Right lobe of liver (tissue), 6 donors: ENCODE measurements around the gene ACACA. TPM values are rescaled to one million over a fixed set of nuclear protein-coding genes. Genes with fewer than 3 reads are reported as not detected.

Experiments used
- ATAC-seq, 4 donors: fragments of 200-7000 bp; cut with Tn5 transposase; one replicate each; pipeline ENCODE4 v1.9.1; 2020; ENCODE audit warnings: mild to moderate bottlenecking in 4 of 4, moderate library complexity in 4 of 4
- DNase-seq, 3 donors: peaks; one replicate each; pipeline ENCODE4 v3.0.0-alpha.2; 2020
- H3K27ac ChIP-seq, 3 donors: fragments of 200-600 bp; one replicate each; pipeline ENCODE4 v1.8.0; 2022
- H3K27me3 ChIP-seq, 2 donors: fragments of 200-600 bp; one replicate each; pipeline ENCODE4 v1.8.0; 2022
- H3K36me3 ChIP-seq, 4 donors: fragments of 200-600 bp; sonication (generic) in 1 of 4; one replicate each; pipeline versions ENCODE4 v1.5.1 to v1.8.0; 2017 to 2022; ENCODE audit warnings: control low read depth in 1 of 4
- H3K4me1 ChIP-seq, 4 donors: fragments of 200-600 bp; sonication (generic) in 1 of 4; one replicate each; pipeline versions ENCODE4 v1.5.1 to v1.8.0; 2017 to 2022; ENCODE audit warnings: control low read depth in 1 of 4
- H3K4me3 ChIP-seq, 3 donors: fragments of 200-600 bp; one replicate each; pipeline ENCODE4 v1.8.0; 2022
- H3K9me3 ChIP-seq, 4 donors: fragments of 200-600 bp; sonication (generic) in 1 of 4; one replicate each; pipeline versions ENCODE4 v1.5.1 to v1.8.0; 2017 to 2022; ENCODE audit warnings: control low read depth in 1 of 4
- CTCF ChIP-seq, 4 donors: fragments of 200-600 bp in 3 of 4; fragments of 450-650 bp in 1 of 4; IDR thresholded peaks; one replicate each; pipeline versions ENCODE4 v1.5.1 to v1.8.0; 2016 to 2022; ENCODE audit warnings: antibody characterized with exemption in 4 of 4, mild to moderate bottlenecking in 2 of 4
- POLR2A ChIP-seq: fragments of 450-650 bp; IDR thresholded peaks from one replicate; pipeline ENCODE4 v1.6.1; 2017; ENCODE audit warnings: antibody characterized with exemption, mild to moderate bottlenecking
- WGBS: methylation state at CpG from one replicate; pipeline ENCODE4 v1.1.6; 2018; ENCODE audit warnings: low coverage, low lambda C conversion rate; ENCODE audit not compliant: insufficient coverage; ENCODE audit errors: missing lambda C conversion rate; 5-methylcytosine and 5-hydroxymethylcytosine counted together
- intact Hi-C, 2 donors: fragments of 100-400 bp; cut with DNase I; formaldehyde crosslinking; loops; one replicate each; pipeline versions ENCODE4 v1.11.2 to v1.14.1; 2022
- total RNA-seq, 6 experiments: library from RNA; depleted of rRNA in 2 of 6; stranded (reverse); fragments of >200 nt in 2 of 6; fragmentation: NEBNext Ultra II Directional in 3 of 6; extraction: Animal tissue kit (Norgen Biotek cat#: 25700) in 3 of 6; gene quantifications; one replicate each; pipeline versions ENCODE4 v1.1.0 to v1.2.4, GENCODE V29; 2016 to 2023
- donor health status: DM: no; HTN: yes; CAD: no.
- donor health status: DM: no; HTN: no; CAD: no.
- donor health status: DM: no; HTN: no; CAD: no.
- donor health status: DM: no; HTN: yes; CAD: no.
- donor health status: DM: no; HTN: yes; CAD: no.

ACACA gene
- total RNA-seq, 6 experiments from 2014 or later = 14.6 to 56.4 (median 27.1) TPM

GRCh38 chr17:37230633-37231032, 176.0 kb downstream of the ACACA start:
- ATAC-seq (peak in 2 of 4 donors; percentile 11 to 72), DNase-seq (no peak)
- peaks cover 0 to 30% (median 4%) of the 10 kb centered on the region in 4 donors for H3K36me3 ChIP-seq
- 18% methylated on average over 1 of the region's 1 CpG for WGBS
- no peaks in the 10 kb centered on the region for H3K27me3 ChIP-seq
- H3K9me3 ChIP-seq = no peaks in the 10 kb centered on the region
- no peak overlapping the region for H3K27ac ChIP-seq
- H3K4me3 ChIP-seq = no peak overlapping the region
- TF ChIP-seq POLR2A (no peak), CTCF (IDR thresholded peaks at IDR 0.05) (no peak)
- intact Hi-C loops = no loop called here
- peaks cover 0 to 22% (median 0%) of the 10 kb centered on the region in 4 donors for H3K4me1 ChIP-seq

GRCh38 chr17:37225465-37225864, 181.2 kb downstream of the ACACA start:
- H3K9me3 ChIP-seq = no peaks in the 10 kb centered on the region
- H3K27ac ChIP-seq = no peak overlapping the region
- H3K4me1 ChIP-seq = peaks cover 0 to 11% (median under 1%) of the 10 kb centered on the region in 4 donors
- no peak for ATAC-seq
- TF ChIP-seq POLR2A (no peak), CTCF (IDR thresholded peaks at IDR 0.05) (no peak)
- intact Hi-C loops = no loop called here
- no peak for DNase-seq
- no peak overlapping the region for H3K4me3 ChIP-seq
- 64% methylated on average over 4 of the region's 4 CpGs for WGBS
- peaks cover 0 to 18% (median 2%) of the 10 kb centered on the region in 4 donors for H3K36me3 ChIP-seq
- H3K27me3 ChIP-seq = no peaks in the 10 kb centered on the region

- Histone ChIP-seq H3K4me3 (no peak overlapping the region), H3K36me3 (peaks cover 0 to 21% (median 0%) of the 10 kb centered on the region in 4 donors), H3K9me3 (no peaks in the 10 kb centered on the region), H3K27me3 (no peaks in the 10 kb centered on the region), H3K27ac (no peak overlapping the region), H3K4me1 (peaks cover 0 to 11% (median 0%) of the 10 kb centered on the region in 4 donors)
- TF ChIP-seq CTCF (IDR thresholded peaks at IDR 0.05) (no peak), POLR2A (no peak)
- 86% methylated on average over 2 of the region's 2 CpGs for WGBS
- ATAC-seq = no peak
- intact Hi-C loops = no loop called here
- no peak for DNase-seq
These were observed 184.8 kb downstream of the ACACA start for GRCh38 chr17:37221865-37222264.

- Histone ChIP-seq H3K36me3 (peaks cover 0 to 20% (median 0%) of the 10 kb centered on the region in 4 donors), H3K9me3 (no peaks in the 10 kb centered on the region), H3K27ac (no peak overlapping the region), H3K4me3 (no peak overlapping the region), H3K4me1 (peaks cover 0 to 11% (median 0%) of the 10 kb centered on the region in 4 donors), H3K27me3 (no peaks in the 10 kb centered on the region)
- peak in 1 of 4 donors; percentile 26 for ATAC-seq
- no peak for DNase-seq
- TF ChIP-seq CTCF (IDR thresholded peaks at IDR 0.05) (peak in 3 of 4 donors; percentile 11 to 39 (median 19)), POLR2A (no peak)
- WGBS = 54% methylated on average over 1 of the region's 1 CpG
- intact Hi-C loops = no loop called here
These were observed 186.1 kb downstream of the ACACA start for GRCh38 chr17:37220607-37220953.
